Epithelial cell of prostate (primary cell): ENCODE data around the gene EIF1AD.

Source experiments
- DNase-seq: peaks from one replicate; pipeline ENCODE4 v3.0.0-alpha.2; 2011; ENCODE audit warnings: low read depth, low spot score
- H3K27ac ChIP-seq: fragments of 450-650 bp; 2 replicates; pipeline ENCODE4 v1.5.1; 2017; ENCODE audit warnings: mild to moderate bottlenecking

The EIF1AD gene

DNA sequence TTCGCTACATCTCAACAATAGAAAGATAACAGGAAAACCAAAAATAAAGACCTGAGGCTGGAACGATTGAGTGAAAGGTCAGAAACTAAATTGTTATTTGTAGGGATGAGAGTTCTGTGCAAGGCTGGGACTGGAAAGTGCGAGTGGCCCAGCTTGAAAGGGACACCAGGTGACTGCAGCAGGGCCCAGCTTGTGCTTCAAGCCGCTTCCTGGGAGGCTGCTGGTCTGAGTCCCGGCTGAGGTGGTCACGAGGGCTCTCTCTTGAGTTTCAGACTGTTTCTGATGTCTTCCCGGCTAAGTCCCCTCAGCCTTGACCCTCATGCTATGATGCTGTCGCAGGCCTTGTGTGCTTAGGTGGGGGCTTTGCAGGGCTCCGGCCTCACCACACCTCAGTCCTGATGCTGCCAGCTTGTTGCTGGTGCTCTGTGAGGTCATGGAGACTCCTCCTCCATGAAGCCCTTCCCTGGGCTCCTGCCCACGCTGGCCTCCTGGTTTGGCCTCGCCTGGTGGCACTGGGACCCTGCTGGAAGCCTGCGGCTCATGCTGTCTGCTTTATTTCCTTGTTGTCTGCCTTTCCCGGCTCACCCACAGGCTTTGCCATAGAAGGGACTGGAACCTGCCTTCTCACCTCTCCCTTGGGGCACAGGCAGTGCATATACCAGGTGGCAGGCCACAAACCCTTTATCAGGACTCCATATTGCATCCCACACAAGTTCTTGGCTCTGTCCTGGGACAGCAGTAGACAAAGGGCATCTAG lies 4.4 kb upstream of the EIF1AD start:
- DNase-seq, result no peak
- H3K27ac ChIP-seq, result no peak overlapping the region

DNA sequence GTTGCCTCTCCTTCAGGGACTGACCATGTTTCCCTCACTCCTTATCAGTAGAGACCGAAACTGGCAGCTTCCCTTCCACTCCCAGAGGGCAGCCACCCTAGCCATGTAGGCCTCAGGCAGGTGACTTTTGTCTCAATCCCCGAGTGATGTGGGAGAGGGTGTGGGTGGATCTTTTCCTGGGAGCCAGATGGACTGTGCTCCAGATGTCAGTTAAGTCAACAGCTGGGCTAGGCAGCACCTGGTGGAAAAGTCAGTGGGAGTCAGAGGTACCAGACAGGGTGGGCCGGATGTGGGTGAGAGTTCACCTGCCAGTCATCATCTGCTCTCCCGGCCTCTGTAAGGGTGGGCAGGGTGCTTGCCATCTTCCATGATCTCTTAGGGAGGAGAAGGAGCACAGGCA lies 2.2 kb upstream of the EIF1AD start:
- H3K27ac ChIP-seq, result no peak overlapping the region
- DNase-seq, result no peak

DNA sequence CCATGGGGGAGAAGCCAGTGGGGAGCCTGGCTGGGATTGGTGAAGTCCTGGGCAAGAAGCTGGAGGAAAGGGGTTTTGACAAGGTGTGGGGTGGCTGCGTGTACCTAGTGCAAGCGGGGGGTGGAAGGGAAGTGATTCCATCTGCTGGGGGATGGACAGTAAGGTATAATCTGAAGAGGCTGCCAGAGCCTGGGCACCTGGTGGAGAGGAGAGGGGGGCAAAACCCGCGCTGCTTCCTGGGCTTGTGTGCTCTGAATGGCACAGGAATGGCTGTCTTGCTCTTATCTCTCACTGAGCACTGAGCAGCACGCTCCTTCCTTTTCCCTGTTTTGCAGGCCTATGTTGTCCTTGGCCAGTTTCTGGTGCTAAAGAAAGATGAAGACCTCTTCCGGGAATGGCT lies 1.3 kb upstream of the EIF1AD start:
- peak overlapping the region; percentile 96 for H3K27ac ChIP-seq
- DNase-seq, result no peak

DNA sequence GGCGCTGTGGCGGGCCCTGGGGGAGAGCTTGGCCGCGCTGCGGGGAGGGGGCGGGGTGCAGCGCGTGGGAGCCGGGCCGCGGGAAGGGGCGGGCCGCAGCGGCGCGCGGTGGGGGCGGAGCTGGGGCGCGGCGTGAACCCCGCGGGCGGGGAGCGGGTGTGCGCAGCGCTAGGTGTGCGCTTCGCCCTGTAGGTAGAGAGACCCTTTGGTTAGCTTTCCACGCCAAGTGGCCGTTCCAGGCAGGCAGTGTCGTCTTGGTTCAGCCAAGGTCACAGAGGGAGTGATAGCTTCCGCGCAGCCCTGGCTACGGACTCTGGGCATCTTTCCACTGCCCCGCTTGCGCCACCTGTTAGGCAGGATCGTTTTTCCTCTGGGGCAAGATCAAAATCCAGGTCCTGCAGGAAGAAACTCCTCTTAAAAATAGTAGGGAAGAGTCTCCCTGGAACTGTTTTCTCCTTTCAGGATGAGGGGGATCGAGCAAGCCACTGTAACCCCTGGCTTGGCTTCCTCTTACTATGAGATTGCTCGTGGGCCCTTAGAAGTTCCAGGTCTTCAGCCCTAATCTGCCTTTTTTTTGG lies 780 bp upstream of the EIF1AD start:
- peak overlapping the region; percentile 96 for H3K27ac ChIP-seq
- DNase-seq, result no peak

DNA sequence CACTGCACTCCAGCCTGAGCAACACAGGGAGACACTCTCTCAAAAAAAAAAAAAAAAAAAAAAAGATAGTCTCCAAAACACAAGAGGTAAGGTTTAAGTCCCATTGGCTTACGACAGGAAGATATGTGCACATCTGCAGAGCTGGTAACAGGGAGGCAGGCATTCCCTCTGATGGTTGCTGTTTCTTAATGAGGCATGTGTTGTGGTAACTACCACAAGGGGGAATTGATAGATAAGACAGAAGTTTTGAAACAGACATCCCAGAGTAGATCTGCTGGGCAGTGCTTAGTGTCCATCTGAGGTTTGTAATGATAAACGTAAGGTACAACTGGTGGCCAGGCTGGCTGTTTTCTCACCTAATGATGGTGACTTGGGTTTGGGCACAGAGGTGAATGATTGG lies 4.7 kb downstream of the EIF1AD start:
- no peak for DNase-seq
- no peak overlapping the region for H3K27ac ChIP-seq

DNA sequence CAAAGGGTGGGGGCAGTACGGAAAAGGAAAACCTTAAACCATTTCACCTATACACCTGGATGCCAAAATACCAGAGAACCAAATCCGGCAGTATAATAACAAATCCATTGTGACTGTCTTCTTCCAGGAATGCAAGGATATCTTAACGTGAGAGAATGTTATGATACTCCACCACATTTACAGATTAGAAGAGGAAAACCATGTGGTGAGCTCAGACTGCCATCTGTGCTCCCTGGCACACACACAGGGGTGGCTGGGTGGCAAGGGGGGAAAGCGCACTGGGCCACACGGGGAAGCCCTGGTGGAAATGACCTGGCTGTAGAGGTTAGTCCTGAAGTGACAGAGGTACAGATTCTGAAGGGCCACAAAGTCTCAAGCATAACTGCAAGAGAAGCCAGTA lies 9.9 kb downstream of the EIF1AD start:
- H3K27ac ChIP-seq, result no peak overlapping the region

DNA sequence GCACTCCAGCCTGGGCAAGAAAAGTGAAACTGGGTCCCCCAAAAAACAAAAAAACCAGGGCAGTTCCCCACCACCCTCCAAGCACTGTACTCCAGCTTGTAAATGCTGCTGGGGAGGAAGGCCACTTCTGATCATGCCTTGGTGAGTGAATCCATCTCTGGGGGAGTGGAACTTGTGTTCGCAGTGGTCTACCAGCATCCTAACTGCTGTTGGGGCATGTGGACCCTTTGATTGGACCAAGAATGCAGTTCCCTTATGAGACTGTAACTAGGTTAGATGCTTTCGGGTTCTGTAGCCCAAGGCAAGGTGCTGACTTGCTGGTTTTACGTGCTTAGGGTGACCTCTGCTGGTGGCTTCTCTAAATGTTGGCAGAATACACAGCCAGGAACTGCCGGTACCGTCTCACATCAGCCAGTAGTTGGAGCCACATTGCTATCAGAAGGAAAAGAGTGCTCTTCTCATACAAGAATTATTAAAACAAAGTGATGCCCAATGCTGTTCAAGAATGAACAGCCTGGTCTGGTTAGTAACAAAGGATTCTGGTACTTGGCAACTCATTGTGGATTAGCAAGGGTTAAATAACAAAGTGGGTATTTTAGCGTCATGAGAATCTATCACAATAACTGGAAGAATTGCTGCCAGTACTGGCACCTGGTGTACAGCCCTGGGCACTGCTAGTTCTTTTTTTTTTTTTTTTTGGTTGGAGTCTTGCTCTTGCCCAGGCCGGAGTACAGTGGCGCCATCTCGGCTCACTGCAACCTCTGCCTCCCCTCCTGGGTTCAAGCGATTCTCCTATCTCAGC lies 13.0 kb downstream of the EIF1AD start:
- peak; percentile 60 for DNase-seq
- no peak overlapping the region for H3K27ac ChIP-seq

More for the DNA sequence above, 9.9 kb downstream of the EIF1AD start:
- DNase-seq, result no peak

DNA sequence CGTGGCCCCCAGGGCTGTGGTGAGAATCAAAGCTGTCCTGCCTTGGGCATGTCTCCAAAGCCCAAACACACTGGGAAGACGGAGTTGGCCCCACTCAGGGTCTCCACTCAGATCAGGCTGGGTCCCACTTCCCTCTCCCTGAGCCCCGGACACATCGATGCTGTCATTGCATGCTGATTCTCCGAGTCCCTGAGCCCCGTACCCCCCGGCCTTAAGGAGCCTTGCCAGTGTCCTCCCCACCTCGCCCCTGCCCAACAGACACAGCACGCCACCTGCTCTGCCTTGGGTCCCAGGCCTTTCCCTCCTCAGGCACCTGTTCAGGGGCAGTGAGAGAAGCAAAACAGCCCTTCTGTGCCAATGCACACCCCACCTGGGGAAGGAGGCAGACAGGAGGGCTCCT lies 14.6 kb downstream of the EIF1AD start:
- H3K27ac ChIP-seq, result no peak overlapping the region
- no peak for DNase-seq

DNA sequence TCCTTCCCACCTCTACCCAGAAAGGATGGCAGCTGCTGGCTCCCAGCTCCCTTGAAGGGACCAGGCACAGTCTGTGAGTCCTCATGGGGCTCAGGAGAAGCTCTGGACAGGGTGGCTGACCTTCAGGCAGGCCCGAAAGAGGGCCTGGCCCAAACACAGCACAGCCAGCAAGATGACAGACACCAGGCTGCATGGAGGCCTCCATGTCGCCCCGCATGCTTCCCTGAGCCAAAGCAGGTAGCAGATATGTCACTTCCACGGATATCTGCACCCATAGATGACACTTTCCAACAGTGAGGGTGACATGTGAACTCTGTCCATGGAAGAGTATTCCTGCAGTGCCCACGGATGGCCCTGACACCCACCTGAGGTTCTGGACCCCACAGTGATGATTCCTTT lies 18.4 kb downstream of the EIF1AD start:
- no peak for DNase-seq
- no peak overlapping the region for H3K27ac ChIP-seq

DNA sequence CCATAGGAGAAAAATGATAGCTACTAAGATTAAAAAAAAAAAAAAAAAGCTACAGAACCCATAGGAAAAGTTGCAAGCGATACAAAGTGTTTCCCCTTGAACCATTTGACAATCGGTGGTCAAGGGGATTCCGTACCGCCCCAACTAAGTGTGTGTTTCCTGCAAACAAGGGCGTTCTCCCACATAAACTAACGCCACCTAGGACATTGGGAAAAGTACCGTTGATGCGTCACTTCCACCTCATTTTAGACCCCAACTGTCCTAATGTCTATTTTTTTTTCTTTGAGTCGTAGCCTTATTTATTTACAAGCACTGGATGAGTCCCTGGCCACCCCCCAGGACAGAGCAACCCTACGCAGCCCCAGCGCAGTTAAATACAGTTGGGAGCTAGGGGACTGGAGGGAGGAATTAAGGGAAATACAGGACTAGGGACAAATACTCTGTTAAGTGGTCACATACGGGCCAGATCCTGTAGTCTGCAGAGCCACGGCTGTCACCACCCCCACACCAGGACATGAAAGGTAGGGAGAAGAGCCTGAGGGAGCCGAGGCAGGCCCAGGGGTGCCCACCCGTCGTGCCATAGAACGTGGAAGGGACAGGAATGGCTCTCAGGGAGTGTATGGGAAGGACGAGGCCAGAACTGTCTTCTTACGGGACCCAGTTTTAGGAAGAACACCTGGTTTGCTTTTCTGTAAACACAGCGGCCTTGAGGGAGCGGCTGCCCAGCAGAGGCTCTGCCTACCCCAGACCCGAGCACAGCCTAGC lies 19.0 kb downstream of the EIF1AD start:
- DNase-seq, result no peak
- no peak overlapping the region for H3K27ac ChIP-seq

DNA sequence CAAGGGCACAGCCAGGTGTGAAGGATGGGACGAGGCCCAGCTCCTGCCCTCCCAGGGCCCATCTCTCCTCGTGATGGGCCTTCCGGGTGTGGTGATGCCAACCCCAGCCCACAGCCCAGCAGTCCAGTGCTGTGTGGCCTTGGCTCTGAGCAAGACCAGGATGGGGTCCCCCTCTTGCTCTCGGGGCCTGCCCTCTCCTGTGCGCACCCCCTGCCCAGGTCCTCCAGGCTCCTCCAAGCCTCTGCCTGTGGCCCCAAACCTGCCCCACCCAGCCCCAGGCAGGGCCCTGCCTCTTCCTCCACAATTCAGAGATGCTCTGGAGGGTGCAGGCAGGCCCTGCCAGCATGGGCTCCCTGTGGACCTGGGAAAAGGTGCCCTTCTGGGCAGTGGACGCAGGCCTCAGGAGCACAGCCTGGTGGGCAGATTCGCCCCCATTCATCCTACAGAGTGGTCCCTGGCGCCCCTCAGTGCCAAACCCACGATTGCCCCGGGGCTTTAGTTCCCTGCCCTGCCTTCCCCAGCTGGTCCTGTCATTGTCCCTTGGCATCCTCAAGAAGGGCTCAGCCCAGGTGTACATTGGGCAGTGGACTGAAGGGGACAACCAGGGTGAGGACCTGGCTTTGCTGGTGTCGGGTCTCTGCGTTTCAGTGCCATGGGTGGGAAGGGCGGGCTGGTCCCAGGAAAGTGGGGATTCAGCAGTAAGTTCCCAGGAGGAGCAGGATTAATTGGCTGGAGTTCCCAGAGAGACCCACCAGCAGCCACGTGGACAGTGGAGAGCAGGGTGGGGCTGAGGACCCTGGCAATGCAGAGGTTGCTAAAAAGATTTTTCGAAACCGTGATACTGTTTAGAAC lies 19.8 kb downstream of the EIF1AD start:
- no peak overlapping the region for H3K27ac ChIP-seq
- no peak for DNase-seq

DNA sequence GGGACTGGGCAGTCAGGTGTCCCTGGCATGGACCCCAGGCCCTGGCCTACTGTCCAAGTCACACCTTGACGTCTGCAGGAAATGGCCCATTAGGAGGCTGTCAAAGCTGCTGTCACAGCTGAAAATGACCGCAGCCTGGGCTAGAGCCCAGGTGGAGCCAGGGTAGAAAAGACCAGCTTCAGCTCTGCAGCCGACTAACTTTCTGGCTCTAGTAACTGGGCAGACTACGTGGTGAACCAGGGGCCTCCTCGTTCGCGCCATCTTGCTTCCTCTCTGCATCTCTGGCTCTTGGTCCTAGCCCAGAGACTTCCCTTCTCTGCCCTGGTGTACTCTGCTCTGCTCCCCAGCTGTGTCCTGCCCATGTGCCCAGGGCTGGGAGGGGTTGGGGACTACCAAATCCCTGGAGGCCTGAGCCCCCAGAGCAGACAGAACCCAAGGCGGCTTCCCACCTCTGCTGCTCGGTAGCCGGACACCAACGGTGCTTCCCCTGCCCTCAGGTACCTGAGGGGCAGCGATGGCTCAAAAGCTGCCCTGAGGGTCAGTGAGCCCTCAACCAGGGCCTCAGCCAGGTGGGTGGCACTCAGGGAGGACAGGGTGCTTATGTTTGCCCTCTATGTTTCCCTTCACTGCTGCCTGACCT lies 20.7 kb downstream of the EIF1AD start:
- no peak overlapping the region for H3K27ac ChIP-seq
- no peak for DNase-seq

DNA sequence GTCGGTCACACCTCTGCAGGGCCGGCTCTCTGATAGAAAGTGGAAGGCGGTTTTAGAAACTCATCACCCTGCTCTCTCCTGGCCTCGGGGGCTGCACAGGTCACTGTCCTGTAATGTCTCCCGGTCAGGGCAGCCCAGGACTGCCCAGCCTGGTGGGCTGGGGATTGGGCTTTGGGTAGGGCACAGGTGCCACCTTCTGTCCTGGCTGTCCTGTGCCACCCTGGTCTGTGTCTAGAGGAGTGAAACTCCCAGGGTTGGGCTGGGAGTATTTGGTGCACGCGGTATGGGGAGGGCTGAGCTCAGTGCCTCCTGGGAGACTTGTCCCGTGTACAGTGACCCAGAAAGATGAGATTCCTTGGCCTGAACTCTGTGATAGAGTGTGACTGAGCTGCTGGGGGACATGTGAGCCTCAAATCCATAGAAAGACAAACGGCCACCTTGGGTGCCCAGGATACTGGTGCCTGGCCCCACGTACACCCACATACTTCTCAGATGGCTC lies 22.6 kb downstream of the EIF1AD start:
- DNase-seq, result no peak

DNA sequence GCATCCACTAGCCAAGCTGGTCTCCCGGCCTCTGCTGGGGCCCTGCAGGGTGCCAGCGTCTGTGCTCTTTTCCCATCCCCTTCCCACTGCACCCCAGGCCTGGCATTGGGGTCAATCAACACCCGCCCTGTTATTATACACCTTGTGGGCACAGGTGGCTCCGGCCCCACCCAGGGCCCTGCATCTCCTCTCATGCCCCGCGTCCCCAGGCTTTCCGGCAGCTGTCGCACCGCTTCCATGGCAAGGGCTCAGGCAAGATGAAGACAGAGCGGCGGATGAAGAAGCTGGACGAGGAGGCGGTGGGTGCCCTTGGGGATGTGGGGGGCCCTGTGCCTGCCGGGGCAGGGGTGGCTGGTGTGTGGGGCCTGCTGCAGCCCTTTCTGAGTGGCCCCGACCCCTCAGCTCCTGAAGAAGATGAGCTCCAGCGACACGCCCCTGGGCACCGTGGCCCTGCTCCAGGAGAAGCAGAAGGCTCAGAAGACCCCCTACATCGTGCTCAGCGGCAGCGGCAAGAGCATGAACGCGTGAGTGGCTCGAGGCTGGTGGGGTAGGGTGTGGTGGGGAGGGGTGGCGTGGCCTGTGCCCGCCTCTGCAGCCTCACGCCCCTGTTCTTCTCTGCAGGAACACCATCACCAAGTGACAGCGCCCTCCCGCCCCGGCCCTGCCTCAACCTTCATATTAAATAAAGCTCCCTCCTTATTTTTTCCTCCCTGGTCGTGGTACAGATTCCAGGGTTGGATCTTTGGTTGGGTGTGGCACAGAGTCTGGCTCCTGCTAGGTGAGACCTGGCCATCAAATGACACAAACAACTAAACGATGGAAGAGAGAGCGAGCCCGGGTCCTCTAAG lies 23.3 kb downstream of the EIF1AD start:
- no peak for DNase-seq
- no peak overlapping the region for H3K27ac ChIP-seq

More for the DNA sequence above, 22.6 kb downstream of the EIF1AD start:
- H3K27ac ChIP-seq, result no peak overlapping the region

DNA sequence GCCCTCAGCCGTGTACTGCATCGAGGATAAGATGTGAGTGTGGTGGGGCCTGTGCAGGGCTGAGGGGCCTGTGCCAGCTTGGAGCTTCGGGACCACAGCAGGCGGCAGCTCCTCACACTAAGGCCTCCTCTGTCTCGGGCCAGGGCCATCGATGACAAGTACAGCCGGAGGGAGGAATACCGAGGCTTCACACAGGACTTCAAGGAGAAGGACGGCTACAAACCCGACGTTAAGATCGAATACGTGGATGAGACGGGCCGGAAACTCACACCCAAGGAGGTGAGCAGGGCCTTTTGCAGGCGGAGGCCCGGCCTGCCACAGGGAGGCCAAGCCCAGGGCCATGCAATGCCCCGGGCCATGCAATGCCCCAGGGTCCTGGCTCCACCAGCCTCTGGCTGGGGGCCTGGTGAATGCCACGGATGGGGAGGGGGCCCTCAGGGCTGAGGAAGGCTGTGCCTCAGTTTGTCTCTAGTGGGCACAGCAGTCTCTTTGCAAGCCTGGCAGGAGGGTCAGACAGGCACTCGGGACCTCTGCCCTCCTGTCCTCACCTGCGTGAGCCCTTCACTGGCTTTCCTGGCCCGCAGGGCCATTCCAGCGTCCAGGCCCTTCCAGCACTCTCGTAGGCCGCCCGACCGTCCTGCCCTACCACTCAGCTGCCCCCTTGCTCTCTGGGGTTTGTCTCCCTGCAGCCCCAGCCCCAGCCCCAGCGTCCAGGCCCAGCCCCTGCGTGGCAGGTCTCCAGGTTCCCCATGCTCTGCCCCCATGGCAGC lies 24.2 kb downstream of the EIF1AD start:
- no peak for DNase-seq
- no peak overlapping the region for H3K27ac ChIP-seq

DNA sequence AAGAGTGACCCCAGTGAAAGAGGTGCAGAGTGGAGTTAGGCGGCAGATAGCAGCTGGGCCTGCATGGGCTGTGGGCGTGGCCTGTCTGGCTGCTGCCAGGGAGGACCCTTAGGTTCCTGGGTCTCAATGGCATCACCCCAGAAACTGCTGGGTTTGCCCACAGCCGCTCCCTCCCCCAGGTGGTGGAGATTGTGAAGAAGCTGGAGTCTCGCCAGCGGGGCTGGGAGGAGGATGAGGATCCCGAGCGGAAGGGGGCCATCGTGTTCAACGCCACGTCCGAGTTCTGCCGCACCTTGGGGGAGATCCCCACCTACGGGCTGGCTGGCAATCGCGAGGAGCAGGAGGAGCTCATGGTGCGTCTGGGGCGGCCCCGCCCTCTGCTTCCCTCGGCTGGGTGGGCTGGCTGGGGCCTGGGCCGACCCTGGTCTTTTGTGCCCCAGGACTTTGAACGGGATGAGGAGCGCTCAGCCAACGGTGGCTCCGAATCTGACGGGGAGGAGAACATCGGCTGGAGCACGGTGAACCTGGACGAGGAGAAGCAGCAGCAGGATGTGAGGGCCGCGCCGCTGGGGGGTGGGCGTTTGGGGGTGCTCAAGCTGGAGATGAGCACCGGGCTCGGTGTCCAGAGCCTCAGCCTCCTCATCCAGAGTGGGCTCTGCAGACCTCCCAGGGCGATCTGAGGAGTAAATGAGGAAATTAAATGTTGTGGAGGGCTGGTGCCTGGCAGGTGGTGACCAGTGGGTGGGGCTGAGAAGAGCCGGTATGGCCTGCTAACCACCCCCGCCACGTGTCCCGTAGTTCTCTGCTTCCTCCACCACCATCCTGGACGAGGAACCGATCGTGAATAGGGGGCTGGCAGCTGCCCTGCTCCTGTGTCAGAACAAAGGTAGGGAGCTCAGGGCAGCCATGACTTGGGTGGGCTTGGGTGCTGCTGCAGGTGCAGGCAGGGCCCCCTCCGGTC lies 25.5 kb downstream of the EIF1AD start:
- no peak overlapping the region for H3K27ac ChIP-seq
- no peak for DNase-seq
